Measurements from ENCODE around the gene PROX2. TPM values are rescaled to one million over a fixed set of nuclear protein-coding genes. Genes with fewer than 3 reads are reported as not detected.

The PROX2 gene
- total RNA-seq, 4 donors from 2014 or later = 0.08 TPM; not detected in 3

DNA sequence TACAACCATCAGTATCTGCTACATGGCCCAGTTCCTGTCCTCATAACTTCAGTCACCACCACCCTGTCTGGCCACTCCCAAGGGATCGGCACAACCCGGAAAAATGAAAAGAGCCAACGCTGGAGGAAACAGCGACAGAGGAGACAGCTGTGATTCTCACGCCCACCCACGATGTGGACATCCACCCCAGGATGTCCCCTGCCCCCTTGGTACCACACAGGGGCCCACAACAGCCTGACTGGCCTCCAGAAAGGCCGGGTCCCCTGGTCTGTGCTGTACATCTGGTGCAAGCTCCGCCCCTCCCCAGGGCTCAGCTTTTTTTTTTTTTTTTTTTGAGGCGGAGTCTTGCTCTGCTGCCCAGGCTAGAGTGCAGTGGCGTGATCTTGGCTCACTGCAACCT, 34.6 kb upstream of the PROX2 start:
- TF ChIP-seq EP300 (IDR thresholded peaks at IDR 0.05) (no peak), POLR2A (IDR thresholded peaks at IDR 0.05) (no peak), POLR2AphosphoS5 (IDR thresholded peaks at IDR 0.05) (no peak)
- TF ChIP-seq, protein P1, sequence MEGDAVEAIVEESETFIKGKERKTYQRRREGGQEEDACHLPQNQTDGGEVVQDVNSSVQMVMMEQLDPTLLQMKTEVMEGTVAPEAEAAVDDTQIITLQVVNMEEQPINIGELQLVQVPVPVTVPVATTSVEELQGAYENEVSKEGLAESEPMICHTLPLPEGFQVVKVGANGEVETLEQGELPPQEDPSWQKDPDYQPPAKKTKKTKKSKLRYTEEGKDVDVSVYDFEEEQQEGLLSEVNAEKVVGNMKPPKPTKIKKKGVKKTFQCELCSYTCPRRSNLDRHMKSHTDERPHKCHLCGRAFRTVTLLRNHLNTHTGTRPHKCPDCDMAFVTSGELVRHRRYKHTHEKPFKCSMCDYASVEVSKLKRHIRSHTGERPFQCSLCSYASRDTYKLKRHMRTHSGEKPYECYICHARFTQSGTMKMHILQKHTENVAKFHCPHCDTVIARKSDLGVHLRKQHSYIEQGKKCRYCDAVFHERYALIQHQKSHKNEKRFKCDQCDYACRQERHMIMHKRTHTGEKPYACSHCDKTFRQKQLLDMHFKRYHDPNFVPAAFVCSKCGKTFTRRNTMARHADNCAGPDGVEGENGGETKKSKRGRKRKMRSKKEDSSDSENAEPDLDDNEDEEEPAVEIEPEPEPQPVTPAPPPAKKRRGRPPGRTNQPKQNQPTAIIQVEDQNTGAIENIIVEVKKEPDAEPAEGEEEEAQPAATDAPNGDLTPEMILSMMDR (IDR thresholded peaks at IDR 0.05) = no peak

DNA sequence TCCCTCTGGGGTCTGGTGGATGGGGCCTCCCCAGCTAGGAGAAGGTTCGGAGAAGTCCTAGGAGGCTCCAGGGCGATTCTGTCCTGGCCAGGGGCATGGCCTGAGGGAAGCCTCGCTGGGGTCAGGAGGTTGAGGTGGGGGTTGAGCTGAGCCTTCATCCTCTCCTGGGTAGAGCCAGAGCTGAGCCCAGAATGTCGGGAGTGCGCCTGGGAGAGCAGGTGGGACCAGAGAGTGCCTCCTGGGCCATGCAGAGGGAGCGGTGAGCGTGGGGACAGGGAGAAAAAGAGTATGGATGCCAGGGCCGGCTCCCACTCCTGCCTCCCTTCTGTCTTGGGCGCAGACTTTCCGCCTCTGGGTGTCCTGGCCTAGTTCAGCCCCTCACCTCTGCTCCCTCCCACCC, 34.0 kb upstream of the PROX2 start:
- no peaks in the 10 kb centered on the region for H3K9me3 ChIP-seq
- 92% methylated on average over 2 of the region's 10 CpGs; no CpG with 5 or more reads in 1 of the 2 donors for WGBS, 2 donors (ENCODE audit: low coverage in 1 of 2)
- peaks cover 0 to 51% (median 0%) of the 10 kb centered on the region in 3 donors for H3K4me1 ChIP-seq
- no peak overlapping the region for H3K27ac ChIP-seq
- peaks cover 0 to 6% of the 10 kb centered on the region in 2 donors for H3K36me3 ChIP-seq
- TF ChIP-seq EP300 (IDR thresholded peaks at IDR 0.05) (no peak), POLR2A (IDR thresholded peaks at IDR 0.05) (no peak), POLR2AphosphoS5 (IDR thresholded peaks at IDR 0.05) (no peak)
- TF ChIP-seq, protein P1 (IDR thresholded peaks at IDR 0.05) = no peak
- ATAC-seq = no peak
- H3K27me3 ChIP-seq = no peaks in the 10 kb centered on the region
- no peak overlapping the region for H3K4me3 ChIP-seq

More for the DNA sequence above, 34.6 kb upstream of the PROX2 start:
- peaks cover 0 to 47% (median 0%) of the 10 kb centered on the region in 3 donors for H3K4me1 ChIP-seq
- H3K27me3 ChIP-seq = no peaks in the 10 kb centered on the region
- H3K9me3 ChIP-seq = no peaks in the 10 kb centered on the region
- no peak for ATAC-seq
- H3K4me3 ChIP-seq = no peak overlapping the region
- H3K36me3 ChIP-seq = no peaks in the 10 kb centered on the region
- no peak overlapping the region for H3K27ac ChIP-seq
- 54% methylated on average over 7 of the region's 10 CpGs; no CpG with 5 or more reads in 1 of the 2 donors for WGBS, 2 donors (ENCODE audit: low coverage in 1 of 2)

DNA sequence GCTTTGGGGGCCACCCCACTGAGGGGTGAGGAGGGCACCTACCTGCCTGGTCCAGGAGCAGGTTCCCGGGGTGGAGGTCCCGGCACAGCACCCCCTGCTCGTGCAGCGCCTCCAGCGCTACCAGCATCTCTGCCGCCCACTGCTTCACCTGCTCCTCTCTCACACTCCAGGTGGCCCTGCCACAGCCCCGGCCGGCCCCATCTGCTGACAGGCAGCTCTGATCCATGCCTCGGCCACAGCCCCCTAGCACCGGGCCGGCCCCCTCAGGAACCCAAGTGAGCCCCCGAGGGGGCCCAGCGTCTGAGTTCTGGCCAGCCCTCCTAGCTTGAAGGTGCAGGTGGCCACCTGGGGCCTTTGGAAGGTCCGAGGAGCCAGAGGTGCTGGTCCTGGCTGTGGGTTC, 33.6 kb upstream of the PROX2 start:
- WGBS, 2 donors (ENCODE audit: low coverage in 1 of 2) = no CpG with 5 or more reads among the region's 14 CpGs
- Histone ChIP-seq H3K4me1 (peaks cover 0 to 48% (median 0%) of the 10 kb centered on the region in 3 donors), H3K36me3 (peaks cover 0 to 10% of the 10 kb centered on the region in 2 donors), H3K4me3 (no peak overlapping the region), H3K27me3 (no peaks in the 10 kb centered on the region), H3K27ac (no peak overlapping the region), H3K9me3 (no peaks in the 10 kb centered on the region)
- no peak for TF ChIP-seq POLR2AphosphoS5 (IDR thresholded peaks at IDR 0.05)
- TF ChIP-seq, protein P1 (IDR thresholded peaks at IDR 0.05) = no peak
- no peak for ATAC-seq

GRCh38 chr14:74908861-74909341, 33.0 kb upstream of the PROX2 start:
- H3K27ac ChIP-seq = no peak overlapping the region
- H3K36me3 ChIP-seq = peaks cover 0 to 16% of the 10 kb centered on the region in 2 donors
- H3K4me1 ChIP-seq = peaks cover 0 to 42% (median 0%) of the 10 kb centered on the region in 3 donors
- H3K27me3 ChIP-seq = no peaks in the 10 kb centered on the region
- TF ChIP-seq EP300 (IDR thresholded peaks at IDR 0.05) (no peak), POLR2AphosphoS5 (IDR thresholded peaks at IDR 0.05) (no peak), POLR2A (IDR thresholded peaks at IDR 0.05) (no peak)
- TF ChIP-seq, protein P1 (IDR thresholded peaks at IDR 0.05) = no peak
- WGBS, 2 donors (ENCODE audit: low coverage in 1 of 2) = 100% methylated on average over 2 of the region's 9 CpGs; no CpG with 5 or more reads in 1 of the 2 donors
- no peaks in the 10 kb centered on the region for H3K9me3 ChIP-seq
- no peak overlapping the region for H3K4me3 ChIP-seq
- ATAC-seq = no peak

DNA sequence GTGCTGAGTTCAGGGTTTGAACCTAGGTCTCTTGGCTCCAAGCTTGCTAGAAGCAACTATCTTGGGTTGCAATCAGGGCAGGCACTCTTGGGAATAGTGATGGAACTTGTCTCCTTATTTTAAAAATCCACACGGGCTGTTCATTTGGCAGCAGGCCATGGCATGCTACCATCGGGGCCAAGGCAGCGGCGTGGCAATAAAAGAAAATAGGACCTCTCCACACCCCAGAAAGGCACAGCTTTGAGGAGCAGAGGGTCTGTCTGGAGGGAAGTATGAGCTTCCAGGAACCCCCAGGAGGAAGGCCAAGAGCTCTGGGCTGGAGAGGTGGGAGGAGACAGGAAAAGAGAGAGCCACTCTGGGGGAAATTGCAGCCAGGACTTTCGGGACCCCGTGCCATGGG, 31.8 kb upstream of the PROX2 start:
- no peak for ATAC-seq
- Histone ChIP-seq H3K27ac (no peak overlapping the region), H3K36me3 (peaks cover 0 to 28% of the 10 kb centered on the region in 2 donors), H3K4me3 (no peak overlapping the region), H3K9me3 (no peaks in the 10 kb centered on the region), H3K27me3 (no peaks in the 10 kb centered on the region), H3K4me1 (peaks cover 0 to 36% (median 0%) of the 10 kb centered on the region in 3 donors)
- WGBS, 2 donors (ENCODE audit: low coverage in 1 of 2) = 35 to 62% methylated on average over 2 to 5 of the region's 6 CpGs
- TF ChIP-seq POLR2AphosphoS5 (IDR thresholded peaks at IDR 0.05) = no peak
- TF ChIP-seq POLR2A (IDR thresholded peaks at IDR 0.05) = no peak
- no peak for TF ChIP-seq EP300 (IDR thresholded peaks at IDR 0.05)
- TF ChIP-seq, protein P1 (IDR thresholded peaks at IDR 0.05) = no peak
